ENCODE data around the gene DNAJC1.

Gene DNAJC1

DNA sequence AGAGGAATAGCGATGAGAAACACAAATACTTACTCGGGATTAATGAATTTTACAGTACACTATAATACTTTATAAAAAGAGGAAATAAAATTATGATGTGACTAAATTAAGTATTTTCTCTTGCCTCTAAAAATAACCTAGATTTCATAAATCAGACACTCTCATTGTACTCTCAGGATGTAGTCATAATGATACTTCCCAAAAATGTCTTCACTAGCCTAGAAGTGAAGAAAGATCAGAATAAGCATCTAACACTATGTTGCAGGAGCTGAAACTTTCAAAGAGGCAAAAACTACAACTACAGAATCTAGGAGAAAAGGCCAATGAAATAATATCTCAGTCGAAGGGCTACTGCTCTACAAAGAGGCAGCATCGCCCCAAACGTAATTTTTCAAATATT lies 49.4 kb downstream of the DNAJC1 start:
- DNase-seq: no peak

GRCh38 chr10:21953585-21954057 lies 49.9 kb downstream of the DNAJC1 start:
- DNase-seq: peak; percentile 46

- no peak for DNase-seq
Measured at GRCh38 chr10:21950566-21950965, 53.0 kb downstream of the DNAJC1 start.

DNA sequence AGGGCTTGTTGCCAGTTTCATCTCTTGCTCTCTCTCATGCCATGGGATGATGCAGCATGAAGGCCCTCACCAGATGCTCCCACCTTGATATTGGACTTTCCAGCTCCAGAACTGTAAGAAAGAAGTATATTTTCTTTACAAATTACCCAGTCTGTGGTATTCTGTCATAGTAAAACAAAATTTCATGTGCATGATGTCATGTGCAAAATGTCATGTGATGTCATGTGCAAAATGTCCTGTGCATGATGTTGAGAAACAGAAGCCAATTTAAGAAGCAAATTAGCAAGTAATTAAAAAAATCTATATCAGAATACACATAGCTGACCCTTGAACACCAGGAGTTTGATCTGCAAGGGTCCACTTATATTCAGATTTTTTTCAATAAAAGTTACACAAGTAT lies 56.6 kb downstream of the DNAJC1 start:
- DNase-seq: no peak

GRCh38 chr10:21944727-21945386 lies 58.7 kb downstream of the DNAJC1 start:
- DNase-seq: no peak

GRCh38 chr10:21943633-21944265 lies 59.8 kb downstream of the DNAJC1 start:
- DNase-seq: no peak

DNA sequence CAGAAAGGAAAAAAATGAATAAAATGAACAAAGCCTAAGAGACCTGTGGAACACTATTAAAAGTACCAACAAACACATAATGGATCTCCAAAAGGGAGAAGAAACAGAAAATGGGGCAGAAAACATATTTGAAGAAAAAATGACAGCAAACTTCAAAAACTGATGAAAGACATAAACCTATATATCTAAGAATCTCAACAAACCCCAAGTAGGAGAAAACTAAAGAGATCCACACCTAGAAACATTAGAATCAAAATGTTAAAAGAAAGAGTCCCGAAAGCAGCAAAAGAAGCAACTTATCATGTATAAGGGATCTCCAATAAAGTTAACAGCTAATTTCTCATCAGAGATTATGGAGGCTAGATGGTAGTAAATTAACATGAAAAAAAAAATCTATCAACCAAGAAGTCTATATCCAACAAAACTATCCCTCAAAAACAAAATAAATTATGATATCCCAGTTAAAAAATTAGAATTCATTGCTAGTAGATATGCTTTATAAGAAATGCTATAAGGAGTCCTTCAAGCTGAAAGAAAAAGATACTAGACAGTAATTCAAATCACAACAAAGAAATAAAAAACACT lies 68.0 kb downstream of the DNAJC1 start:
- DNase-seq: no peak

GRCh38 chr10:21934307-21934706 lies 69.2 kb downstream of the DNAJC1 start:
- DNase-seq: no peak

GRCh38 chr10:21929070-21929469 lies 74.5 kb downstream of the DNAJC1 start:
- DNase-seq: no peak

- peak; percentile 14 for DNase-seq
Measured at GRCh38 chr10:21927631-21928353, 75.7 kb downstream of the DNAJC1 start.

DNA sequence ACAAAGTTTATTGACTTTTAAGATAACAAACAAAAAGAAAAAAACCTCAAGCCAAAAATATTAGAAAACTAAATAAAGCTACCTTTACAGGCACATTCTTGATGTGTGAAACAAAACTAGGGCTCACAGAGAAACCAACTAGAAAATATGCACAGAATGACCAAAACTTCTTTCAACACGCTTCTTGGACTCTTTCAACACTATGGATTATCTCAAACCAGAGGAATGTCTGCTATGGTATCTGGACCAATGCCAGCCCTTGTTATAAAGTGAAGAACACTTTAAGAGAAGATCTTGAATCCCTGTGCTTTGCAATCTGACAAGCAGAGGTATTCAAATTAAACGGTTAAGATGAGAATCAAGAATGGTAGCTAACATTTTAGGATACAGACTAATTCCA lies 76.6 kb downstream of the DNAJC1 start:
- DNase-seq: peak; percentile 95

- DNase-seq: peak; percentile 71
Measured at GRCh38 chr10:21926358-21926925, 77.1 kb downstream of the DNAJC1 start.

DNA sequence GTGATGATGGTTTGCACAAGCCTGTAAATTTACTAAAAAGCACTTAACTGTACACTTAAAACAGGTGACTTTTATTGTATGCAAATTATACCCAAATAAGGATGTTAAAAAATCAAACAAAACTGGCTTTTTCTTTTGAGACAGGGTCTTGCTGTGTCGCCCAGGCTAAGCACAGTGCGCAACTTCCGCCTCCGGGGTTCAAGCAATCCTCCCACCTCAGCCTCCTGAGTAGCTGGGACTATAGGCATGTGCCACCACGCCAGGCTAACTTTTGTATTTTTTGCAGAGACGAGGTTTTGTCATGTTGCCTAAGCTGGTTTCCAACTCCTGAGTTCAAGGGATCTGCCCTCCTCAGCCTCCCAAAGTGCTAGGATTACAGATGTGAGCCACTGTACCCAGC lies 77.7 kb downstream of the DNAJC1 start:
- no peak for DNase-seq

GRCh38 chr10:21924511-21924910 lies 79.0 kb downstream of the DNAJC1 start:
- DNase-seq: no peak

DNA sequence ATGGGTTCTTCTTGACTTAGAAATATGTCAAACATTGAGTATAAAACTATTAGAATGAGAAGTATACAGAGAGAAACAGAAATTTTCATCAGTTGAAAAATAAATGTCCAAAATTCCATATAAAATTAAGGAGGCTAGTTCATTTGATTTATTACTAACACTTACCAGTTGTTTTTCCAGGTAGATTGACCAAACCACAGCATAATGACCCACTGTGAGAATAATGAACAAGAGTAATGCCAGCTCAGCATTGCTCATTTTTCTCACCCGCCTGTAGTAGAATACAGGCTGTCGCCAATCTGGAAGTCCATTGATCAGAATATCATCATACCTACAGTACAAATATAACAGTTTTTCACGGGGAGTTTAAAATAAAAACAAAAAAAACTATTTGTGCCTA lies 82.9 kb downstream of the DNAJC1 start:
- DNase-seq: no peak

DNA sequence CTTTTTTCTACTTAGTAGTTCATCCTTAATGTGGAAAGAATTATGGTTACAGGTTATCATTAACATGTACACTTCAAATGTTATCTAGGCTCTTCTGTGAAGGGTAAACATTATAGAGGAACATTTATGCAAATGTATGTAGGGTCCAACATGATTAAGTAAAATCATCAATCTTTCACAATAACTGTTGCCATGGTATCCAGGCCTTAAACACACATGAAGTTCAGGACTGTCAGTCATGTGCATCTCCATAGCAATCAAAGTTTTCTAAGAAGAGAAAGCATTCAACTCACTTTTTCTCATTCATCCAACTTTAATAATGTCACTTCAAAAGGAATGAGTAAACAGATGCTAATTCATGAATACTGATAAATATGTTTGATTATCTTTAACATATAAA lies 83.6 kb downstream of the DNAJC1 start:
- no peak for DNase-seq

GRCh38 chr10:21919117-21919516 lies 84.4 kb downstream of the DNAJC1 start:
- DNase-seq: peak; percentile 3

- DNase-seq: no peak
Measured at GRCh38 chr10:21912625-21913024, 90.9 kb downstream of the DNAJC1 start.

GRCh38 chr10:21910798-21911197 lies 92.7 kb downstream of the DNAJC1 start:
- no peak for DNase-seq

DNA sequence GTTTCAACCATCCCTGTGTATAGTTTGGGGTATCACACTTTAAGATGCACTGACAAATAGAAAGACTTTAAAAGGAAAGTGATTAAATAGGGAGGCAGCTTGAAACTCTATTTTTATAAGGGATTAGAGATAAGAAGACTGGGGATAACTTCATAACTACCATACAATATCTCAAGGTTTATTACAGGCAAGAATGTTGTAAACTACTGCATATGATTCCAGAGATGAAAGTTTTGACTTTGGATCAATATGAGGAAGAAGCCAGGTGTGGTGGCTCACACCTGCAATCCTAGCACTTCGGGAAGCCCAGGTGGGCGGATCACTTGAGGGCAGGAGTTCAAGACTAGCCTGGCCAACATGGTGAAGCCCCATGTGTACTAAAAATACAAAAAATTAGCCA lies 96.1 kb downstream of the DNAJC1 start:
- DNase-seq: no peak

DNA sequence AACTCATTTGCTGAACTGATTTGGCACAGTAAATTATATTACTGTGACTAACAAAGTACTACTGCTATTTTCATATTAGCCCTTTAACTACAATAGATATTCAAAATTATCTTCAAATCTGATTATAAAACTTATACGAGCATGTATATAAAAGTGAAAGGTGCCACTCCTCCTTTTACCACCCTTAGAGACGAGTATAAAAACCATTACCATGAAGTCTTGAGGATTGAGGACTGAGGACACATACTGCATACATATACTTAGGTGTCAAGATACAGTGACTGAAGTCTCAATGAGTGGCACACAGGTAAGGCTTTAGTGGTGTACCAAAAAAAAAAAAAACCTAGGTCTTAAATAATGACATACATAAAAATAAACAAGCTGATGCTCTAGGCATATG lies 98.6 kb downstream of the DNAJC1 start:
- DNase-seq: no peak

GRCh38 chr10:21899736-21900135 lies 103.8 kb downstream of the DNAJC1 start:
- no peak for DNase-seq

- no peak for DNase-seq
Measured at GRCh38 chr10:21895932-21896331, 107.6 kb downstream of the DNAJC1 start.

Measured in kidney glomerular epithelial cell (primary cell).